ENCODE data around the gene GNB1.

- TF ChIP-seq POLR2A (IDR thresholded peaks at IDR 0.05) (no peak), CTCF (IDR thresholded peaks at IDR 0.05) (no peak)
These were observed 12.9 kb downstream of the GNB1 start for GRCh38 chr1:1877865-1878436.
